ENCODE data around the gene WWTR1. TPM values are rescaled to one million over a fixed set of nuclear protein-coding genes. Genes with fewer than 3 reads are reported as not detected.

Gene WWTR1
- total RNA-seq, 1 donor from 2014 or later = 52.0 TPM

DNA sequence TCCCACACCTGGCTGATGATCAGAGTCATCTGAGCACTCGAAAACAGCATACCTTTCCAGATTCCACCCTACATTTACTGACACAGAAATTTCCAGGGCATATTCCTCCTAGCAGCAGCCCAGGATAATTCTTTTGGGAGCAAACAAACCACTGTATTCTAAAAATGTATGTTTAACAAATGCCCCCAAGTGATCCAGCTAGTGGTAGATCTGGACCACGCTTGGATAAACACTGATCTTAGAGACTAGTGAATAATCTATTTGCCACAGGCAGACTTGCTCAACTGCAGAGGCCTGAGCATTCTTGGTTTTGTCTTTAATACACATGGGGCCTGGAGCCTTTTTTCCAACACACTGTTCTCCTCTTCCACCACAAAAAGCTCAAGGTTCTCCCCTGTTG is 93.7 kb downstream of the WWTR1 start:
- TF ChIP-seq, protein P1, sequence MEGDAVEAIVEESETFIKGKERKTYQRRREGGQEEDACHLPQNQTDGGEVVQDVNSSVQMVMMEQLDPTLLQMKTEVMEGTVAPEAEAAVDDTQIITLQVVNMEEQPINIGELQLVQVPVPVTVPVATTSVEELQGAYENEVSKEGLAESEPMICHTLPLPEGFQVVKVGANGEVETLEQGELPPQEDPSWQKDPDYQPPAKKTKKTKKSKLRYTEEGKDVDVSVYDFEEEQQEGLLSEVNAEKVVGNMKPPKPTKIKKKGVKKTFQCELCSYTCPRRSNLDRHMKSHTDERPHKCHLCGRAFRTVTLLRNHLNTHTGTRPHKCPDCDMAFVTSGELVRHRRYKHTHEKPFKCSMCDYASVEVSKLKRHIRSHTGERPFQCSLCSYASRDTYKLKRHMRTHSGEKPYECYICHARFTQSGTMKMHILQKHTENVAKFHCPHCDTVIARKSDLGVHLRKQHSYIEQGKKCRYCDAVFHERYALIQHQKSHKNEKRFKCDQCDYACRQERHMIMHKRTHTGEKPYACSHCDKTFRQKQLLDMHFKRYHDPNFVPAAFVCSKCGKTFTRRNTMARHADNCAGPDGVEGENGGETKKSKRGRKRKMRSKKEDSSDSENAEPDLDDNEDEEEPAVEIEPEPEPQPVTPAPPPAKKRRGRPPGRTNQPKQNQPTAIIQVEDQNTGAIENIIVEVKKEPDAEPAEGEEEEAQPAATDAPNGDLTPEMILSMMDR (conservative IDR thresholded peaks at IDR 0.05; ENCODE audit: low read depth, low read length) = no peak
- no peak for DNase-seq (ENCODE audit: low read depth)
- H3K4me3 ChIP-seq (ENCODE audit: low read depth, low read length) = no peak overlapping the region

DNA sequence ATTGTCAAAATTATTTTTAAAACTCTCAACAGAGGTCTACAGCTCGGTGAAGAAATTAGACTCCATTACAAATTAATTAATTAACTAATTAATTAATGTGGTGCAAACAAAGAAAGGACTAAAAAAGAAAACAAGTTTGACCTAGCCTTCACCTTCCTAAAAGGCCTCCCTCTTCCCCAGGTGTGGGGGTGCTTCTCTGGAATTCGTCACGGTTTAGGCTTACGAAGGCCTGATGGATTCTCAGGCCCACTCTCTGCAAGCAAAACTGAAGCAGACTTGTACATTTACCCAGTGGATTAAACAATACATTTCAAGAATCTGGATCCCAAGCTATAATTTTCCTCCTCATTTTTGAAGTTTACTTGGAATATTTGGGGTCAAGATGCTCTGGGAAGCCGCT is 94.7 kb downstream of the WWTR1 start:
- TF ChIP-seq, protein P1 (conservative IDR thresholded peaks at IDR 0.05; ENCODE audit: low read depth, low read length) = no peak
- DNase-seq (ENCODE audit: low read depth) = no peak
- H3K4me3 ChIP-seq (ENCODE audit: low read depth, low read length) = no peak overlapping the region

DNA sequence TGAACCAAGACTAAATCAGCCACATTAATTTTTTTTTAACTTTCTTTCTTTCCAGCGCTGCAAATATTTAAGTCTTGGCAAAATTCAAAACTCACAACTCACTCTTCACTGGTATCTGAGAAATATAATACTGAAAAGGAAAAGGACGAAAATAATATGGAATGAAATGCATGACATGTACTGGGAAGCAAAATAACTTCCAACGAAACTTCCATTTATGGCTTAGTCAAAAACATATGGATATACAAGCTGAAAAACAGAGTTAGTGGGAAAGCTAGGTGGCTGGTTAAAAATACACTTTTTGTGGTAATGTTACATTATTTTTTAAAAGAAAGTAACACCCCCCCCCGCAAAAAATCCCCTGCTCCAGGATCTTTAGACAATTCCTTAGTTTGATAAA is 97.2 kb downstream of the WWTR1 start:
- DNase-seq (ENCODE audit: low read depth) = no peak
- H3K4me3 ChIP-seq (ENCODE audit: low read depth, low read length) = no peak overlapping the region
- TF ChIP-seq, protein P1 (conservative IDR thresholded peaks at IDR 0.05; ENCODE audit: low read depth, low read length) = no peak

DNA sequence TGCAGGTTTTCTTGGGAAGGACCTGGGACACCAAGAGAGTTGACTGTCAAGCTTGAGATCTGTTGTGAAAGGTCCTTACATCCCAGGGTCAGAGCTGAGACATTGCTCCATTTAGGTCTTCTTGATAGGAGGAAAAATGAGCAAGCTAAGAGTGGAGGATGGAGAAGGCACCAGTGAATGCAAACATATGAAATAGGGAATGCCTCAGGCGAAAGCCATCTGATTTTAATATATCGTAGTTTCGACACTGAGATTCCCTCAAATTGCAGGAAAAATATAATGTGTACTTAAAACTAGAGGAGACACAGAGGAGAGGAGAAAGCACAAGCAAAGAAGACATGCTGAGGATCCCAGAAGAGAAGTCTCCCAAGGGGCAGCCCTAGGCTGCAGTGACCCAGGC is 97.8 kb downstream of the WWTR1 start:
- no peak overlapping the region for H3K4me3 ChIP-seq (ENCODE audit: low read depth, low read length)
- TF ChIP-seq, protein P1 (conservative IDR thresholded peaks at IDR 0.05; ENCODE audit: low read depth, low read length) = no peak
- no peak for DNase-seq (ENCODE audit: low read depth)

DNA sequence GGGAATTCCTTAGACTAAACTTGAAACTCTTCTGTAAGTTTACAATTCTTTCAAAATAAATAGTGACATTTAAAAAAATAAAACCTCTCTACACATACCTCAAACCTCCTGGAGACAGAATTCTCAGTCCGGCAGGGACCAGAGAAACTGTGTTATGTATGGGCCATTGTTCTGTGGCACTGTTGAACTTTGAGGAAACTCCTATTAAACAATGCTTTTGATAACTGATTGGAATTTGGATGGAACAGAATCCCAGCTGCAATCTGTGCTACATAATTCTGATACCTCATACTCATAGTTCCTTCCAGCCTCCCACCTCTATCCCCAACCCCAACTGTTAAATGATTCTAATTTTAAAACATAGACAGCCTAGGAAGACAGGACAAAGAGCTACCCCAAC is 98.3 kb downstream of the WWTR1 start:
- DNase-seq (ENCODE audit: low read depth) = no peak
- H3K4me3 ChIP-seq (ENCODE audit: low read depth, low read length) = no peak overlapping the region
- TF ChIP-seq, protein P1 (conservative IDR thresholded peaks at IDR 0.05; ENCODE audit: low read depth, low read length) = no peak

DNA sequence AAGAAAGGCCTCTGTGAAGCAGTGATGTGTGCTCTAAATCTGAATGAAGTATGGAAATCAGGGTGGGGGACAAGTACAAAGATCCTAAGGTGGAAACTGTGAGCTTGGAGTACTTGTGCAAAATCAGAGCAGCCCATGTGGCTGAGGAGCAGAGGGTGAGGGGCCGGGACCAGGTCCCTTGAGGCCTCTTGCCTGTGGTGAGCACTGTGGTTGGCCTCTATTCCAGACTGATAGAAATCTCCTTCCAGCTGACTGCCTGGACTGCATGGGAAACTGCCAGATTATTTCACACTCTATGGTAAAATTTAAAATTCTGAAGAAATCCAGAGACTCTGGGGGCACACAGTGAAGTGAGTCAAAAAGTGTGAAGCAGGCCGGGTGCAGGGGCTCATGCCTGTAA is 101.9 kb downstream of the WWTR1 start:
- TF ChIP-seq, protein P1 (conservative IDR thresholded peaks at IDR 0.05; ENCODE audit: low read depth, low read length) = no peak
- H3K4me3 ChIP-seq (ENCODE audit: low read depth, low read length) = no peak overlapping the region
- DNase-seq (ENCODE audit: low read depth) = no peak

DNA sequence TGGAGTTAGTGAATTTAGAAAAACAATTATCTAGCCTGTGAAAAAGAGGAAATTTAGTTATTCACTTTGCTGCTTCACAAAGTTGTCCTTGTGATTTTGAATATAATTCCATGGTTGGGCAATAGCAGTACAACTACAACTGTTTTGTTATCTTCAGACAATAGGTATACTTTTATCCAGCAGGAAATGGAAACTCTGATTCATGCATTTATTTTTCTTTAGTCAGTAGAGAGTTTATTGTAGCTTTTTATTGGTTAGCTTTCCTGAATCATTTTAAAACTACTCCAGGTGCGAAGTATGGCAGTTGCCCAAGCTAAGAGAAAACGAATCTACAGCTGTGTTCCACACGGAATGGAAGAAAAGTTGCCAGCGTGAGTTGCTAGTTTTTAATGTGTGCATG is 103.0 kb downstream of the WWTR1 start:
- TF ChIP-seq, protein P1 (conservative IDR thresholded peaks at IDR 0.05; ENCODE audit: low read depth, low read length) = no peak
- H3K4me3 ChIP-seq (ENCODE audit: low read depth, low read length) = no peak overlapping the region
- DNase-seq (ENCODE audit: low read depth) = no peak
